HG03095 (cell line): Measurements from ENCODE around the gene BCL2.
A peak's percentile ranks its signal among the peaks of the same experiment; 100 is the strongest.
"Not testable (repeated sequence)": the region's sequence is repeated elsewhere in the genome, so short reads cannot be mapped to it uniquely, and the experiment has no call there.

Experiments
- ATAC-seq: cut with Tn5 transposase; IDR thresholded peaks from one replicate; pipeline ENCODE4 v1.9.1; 2021; ENCODE audit warnings: moderate library complexity; ENCODE audit not compliant: unreplicated experiment

Gene BCL2

DNA sequence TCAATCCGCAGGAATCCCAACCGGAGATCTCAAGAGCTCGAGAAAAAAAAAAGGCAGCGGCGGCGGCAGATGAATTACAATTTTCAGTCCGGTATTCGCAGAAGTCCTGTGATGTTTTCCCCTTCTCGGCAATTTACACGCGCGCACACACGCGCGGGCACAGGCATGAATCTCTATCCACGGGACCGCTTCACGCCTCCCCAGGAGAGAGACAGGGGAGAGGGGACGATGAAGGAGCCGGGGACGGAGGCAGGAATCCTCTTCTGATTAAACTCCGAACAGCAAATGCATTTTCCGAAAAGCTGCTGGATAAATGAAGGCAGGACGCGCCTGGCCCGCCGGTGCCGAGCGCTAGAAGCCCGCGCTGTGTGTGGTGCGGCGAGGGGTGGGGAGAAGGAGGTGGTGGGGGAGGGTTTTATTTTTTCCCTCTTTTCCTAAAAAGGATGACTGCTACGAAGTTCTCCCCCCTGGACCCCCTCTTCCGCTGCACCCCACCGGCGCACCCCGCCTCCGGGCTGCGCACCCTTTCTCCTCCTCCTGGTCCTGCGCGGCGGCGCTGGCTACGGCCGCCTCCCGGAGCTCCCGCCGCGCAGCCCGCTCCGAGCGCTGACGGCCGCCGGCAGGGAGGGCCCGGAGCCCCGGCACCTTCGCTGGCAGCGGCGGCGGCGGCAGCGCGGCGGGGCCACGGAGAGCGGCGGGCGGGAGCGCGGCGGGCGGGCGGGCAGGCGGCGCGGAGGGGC lies at the start of gene BCL2:
Gene BCL2, minus strand, starts transcription at position 387 of the 740 bp plus-strand sequence.
- ATAC-seq: peak; percentile 0

DNA sequence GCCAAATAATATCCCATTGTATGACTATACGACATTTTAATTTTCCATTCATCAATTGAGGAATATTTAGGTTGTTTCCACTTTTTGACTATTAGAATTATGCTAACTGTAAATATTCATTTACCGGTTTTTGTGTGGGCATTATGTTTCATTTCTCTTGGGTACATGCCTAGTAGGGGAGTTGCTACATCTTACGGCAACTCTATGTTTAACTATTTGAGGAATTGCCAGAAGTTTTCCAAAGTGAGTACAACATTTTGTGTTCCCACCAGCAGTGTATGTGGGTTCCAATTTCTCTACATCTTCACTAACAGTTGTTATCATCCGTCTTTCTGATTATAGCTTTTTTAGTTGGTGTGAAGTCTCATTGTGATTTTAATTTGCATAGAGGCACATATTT lies 49.0 kb upstream of the BCL2 start:
- no peak for ATAC-seq

DNA sequence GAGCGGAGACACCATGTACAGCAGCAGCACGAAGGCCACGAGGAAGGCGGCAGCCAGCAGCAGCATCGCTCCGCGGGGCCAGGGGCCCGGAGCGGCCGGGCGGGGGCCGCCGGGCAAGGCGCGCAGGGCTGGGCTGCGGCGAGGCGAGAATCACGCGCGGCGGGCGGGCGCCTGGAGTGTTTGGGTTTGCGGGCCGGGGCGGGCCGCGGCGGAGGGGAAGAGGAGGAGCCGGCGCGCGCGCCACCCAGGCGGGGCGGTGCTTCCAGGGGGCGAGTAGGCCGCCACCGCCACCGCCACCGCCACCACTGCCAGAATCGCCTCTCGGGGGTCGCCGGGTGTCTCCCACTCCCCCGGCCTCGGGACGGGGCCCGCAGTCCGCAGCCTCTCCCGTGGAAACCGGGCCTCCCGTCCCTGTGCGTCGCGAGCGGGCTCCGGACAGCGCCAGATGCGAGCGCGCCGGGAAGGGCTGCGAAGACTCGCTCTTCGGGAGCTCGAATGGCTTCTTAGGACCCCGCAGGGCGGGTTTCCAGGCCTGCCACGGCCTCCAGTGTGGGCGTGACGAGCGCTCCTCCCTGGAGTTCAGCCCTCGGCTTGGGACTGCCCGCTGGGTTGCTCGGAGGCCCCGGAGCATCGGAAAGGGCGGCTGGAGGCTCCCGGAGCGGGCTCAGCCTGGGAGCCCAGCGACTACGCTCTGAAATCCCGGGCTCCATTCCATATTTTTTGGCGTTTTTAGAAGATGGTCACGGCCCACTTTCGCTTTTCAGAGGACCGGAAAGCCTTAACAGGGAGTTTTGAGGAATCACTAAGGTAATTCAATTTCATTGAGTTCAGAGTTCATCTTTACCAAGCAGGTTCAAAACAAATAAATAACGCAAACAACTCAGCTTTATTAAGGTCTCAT lies 47.7 kb upstream of the BCL2 start, which contains the start of gene KDSR:
Gene KDSR, minus strand, starts transcription at position 154 of the 901 bp plus-strand sequence. Its CDS starts 88 bp downstream, at position 66.
- ATAC-seq: peak; percentile 89

DNA sequence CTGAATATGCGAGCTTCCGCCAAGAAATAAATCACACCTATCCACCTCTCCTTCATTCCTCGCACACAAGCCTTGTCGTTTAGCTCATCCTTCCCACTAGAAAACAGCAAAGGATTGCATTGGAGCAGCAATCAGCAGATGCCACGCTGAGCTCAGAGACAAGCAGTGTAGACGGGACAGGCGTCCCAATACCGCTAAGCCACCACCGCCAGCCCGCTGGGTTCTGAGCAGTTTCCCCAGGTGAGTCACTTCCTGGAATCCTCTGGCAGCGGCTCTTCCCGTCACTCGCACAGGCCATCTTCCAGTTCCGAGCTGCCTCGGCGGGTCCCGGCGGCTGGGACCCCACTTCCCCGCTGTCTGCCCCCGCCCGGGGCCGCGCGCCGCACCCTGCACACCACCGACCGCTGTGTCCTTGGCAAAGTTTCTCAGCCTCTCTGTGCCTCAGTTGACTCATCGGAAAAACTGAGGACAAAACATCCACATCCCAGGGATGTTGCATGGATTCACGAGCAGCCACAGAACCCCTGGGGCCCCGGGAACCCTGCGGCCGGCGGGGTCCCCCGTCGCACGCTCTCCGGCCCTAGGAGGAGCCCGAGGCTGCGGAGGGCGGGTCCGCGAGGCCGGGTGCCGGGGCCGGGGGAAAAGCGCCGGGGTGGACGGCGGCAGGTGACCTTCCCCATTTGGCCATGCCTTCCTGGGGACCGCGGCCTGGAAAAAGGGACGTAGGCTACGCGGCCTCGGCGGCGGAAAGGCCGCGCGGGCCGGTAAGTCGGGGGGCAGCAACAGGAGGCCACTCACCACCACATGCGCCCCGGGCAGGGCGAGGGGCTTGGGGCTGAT lies 46.9 kb upstream of the BCL2 start:
- peak; percentile 27 for ATAC-seq

DNA sequence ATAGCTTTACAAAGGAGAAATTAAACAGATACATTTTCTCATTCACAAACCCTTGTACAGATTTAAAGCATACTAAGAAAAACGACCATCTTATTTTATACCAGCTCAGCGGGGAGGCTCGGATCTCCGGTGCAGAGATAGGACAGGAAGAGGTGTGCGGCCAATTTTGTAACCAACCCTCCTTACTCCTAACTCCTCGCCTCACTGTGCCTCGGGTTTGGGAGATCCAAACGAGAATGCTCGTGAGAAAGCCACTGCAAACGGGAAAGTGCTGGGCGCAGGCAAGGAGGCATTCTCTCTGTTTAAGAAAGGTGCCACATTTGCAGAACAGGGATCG lies 46.3 kb upstream of the BCL2 start:
- no peak for ATAC-seq

DNA sequence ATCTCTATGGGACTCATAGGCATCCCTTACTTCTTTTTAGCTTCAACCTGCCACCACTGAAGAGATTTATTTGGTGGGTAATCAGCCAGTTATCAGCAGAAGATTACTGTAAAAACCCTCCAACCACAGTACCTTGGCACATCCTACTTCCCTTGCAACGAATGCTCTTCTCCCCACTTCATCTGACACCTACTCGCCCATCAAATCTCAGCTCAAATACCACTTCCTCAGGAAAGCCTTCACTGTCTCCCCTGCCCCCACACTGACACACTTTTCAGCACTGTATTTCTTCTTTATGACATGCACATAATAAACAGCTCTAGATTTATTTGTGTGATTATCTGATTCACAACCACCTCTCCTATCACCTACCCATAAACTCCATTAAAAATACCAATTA lies 44.4 kb upstream of the BCL2 start:
- no peak for ATAC-seq

DNA sequence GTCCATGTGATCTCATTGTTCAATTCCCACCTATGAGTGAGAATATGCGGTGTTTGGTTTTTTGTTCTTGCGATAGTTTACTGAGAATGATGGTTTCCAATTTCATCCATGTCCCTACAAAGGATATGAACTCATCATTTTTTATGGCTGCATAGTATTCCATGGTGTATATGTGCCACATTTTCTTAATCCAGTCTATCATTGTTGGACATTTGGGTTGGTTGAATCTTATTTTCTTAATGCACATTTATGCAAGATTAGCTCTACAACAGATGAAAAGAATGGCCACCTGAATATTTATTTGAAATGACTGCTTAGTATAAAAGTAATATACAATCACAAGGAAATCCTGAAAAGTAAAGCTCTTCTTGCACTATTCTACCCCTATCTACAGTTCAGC lies 43.9 kb upstream of the BCL2 start:
- ATAC-seq: not testable (repeated sequence)

DNA sequence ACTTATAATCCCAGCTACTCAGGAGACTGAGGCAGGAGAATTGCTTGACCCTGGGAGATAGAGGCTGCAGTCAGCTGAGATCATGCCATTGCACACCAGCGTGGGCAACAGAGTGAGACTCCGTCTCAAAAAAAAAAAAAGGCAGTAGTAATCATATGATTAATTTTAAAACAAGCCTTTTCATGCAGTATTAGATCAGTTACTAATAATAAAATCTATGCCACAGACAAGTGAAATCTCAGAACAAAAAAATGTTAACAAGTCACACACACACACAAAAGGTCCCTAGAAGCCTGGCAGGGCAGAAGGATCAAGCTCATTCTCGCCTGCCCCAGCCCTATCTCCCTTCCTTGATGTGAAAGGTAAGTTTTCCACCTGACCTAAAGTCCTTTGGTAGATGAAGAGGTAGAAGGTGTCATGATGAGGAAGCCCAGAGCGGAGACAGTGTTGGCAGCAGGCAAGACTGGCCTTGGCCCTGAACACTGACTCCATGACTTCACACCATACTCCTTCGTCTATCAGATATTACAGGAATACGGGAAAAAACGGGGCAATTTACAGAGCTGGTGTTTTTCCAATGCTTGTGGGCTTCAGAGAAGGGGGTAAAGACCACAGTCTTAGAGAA lies 36.8 kb upstream of the BCL2 start:
- no peak for ATAC-seq

DNA sequence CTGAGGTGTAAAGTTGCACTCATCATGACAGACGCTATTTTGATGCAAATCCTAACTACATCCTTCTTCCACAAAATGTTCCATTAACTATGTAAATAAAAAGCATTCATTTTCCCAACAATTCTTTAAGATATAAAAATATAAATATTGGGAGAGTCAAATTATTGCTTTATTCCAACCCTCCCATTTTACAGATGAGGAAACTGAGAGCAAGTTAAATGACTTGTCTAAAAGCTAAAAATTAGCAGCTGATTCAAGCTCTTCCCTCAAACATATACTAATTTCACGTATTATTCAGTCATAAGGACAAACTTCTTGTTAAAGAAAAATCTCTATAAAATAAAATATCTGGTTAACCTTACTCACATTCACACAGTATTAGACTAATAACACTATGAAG lies 30.7 kb upstream of the BCL2 start:
- no peak for ATAC-seq

DNA sequence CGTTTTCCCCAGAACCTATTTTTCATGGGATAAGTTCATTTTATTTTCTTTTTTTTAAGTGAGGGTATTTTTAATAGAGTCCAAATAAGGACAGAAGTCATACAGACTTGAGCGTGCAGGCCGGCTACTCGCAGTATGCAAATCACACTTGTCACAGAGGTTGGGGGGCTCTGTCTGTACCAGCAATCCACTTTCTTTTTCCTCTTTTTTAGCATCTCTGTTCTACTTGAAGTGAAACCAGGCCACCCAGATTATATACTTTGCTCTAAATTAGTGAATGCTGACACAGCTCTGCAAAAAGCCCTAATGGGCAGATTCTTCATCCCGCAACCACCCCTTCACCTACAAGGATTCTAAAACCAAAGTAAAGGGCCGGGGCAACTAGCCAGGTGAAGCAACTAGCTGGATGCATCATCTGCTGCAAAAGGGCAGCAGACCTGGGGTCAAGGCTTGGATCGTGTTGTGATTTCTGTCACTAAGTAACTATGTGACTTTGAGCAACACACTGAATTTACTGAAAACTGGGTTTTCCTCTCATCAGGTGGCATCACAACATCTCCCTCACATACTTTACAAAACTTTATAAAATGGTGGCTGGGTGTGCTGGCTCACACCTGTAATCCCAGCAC lies 29.1 kb upstream of the BCL2 start:
- ATAC-seq: peak; percentile 66

DNA sequence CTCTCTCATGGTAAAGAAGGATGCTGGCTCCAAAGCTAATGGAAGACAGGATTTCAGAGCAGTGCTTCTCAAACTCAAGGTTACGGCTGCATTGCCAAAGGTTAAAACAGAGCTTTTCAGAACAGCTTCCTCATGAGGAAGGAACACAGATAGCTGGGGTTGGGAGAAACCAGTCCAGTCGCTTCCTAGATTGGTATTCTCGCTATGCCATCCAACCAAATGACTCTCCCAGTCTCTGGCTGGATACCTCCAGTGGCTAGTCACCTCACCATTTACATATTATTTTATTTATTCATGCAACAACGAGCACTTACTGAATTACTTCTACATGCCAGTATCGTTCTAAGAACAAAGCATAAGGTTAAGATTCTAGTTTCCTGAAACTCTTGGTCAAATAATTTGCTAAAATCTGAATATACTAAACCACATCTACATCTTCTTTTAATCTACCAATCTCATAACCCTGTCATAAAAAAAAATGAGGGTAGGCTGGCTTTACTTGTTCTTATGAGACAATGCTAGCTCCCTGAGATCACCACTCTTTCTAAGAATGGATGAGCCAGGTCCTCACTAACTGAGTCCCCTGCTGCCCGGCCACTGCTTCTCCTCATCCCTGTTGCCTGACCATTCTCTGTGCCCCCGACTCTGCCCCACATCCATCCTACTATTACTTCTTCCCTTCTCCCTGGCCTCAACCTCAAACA lies 27.1 kb upstream of the BCL2 start:
- no peak for ATAC-seq

DNA sequence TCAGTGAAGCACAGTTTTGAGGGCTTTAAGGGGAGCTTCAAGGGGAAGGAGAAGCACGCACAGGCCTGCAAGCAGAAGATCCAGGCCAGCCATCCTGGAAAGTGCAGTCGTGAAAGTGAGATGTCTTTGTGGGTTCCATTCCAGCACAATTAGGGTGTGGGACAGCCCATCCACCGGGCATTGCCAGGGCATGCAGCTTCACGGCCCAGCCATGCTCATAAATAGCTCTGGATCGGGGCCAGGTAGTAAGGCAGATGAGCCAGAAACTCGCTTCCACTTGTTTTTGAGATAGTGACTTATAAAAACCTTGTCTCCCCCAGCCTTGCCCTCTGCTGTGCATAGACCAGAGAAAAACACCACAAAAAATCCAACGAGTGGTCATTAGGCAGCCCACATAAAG lies 26.5 kb upstream of the BCL2 start:
- no peak for ATAC-seq

DNA sequence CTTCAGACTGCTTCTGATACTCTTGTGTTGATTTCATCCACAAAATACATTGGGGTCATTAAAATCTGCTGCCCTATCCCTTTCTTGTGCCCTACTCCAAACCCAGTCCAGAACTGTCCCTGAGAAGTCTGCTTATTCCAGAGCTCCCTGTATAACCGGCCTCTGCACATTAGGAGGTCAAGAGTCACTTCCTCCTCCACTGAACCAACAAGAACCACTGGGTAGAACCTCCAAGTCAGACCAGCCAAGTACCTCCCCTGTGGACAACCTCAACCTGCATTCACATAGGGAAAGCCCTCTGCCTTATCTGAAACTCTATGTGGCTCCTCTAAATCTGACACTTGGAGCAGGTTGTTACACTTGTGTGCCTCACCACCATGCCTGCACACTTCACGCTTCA lies 25.3 kb upstream of the BCL2 start:
- no peak for ATAC-seq

DNA sequence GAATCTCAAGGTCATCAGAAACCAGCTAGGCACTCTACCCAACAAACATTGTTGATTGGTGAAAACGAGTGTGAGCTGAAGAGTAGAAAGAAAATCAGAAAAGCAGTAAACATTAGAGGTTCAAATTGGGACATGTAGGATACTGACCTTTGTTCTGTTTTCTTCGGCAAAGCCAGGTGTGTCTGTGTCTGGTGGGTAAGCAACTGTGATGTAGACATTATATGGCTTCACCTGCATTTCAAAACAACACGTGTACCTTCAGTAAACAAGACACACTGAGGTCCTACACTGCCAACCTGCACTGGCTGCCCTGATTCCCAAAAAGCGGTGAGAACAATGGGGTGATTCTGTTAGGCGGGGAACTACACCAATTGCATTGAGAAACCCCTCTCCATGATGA lies 24.7 kb upstream of the BCL2 start:
- no peak for ATAC-seq

DNA sequence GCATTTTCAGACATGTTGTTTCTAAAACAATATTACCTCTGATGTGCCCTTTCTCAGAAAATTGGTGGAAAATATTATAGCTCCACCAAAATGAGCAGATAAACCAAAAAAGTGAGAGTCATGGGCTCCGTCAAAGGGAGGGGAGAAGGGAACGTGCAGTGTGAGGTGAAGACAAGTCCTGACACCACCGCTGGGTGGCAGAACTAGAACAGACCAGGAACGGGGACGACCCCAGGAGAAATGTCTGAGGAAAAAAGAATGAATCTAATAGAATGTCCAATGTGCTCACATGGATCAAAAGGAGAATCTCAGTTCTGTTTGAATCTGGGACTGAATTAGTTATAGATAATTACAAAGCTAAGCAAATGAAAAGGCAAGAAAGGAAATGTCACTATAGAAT lies 22.6 kb upstream of the BCL2 start:
- ATAC-seq: peak; percentile 57

DNA sequence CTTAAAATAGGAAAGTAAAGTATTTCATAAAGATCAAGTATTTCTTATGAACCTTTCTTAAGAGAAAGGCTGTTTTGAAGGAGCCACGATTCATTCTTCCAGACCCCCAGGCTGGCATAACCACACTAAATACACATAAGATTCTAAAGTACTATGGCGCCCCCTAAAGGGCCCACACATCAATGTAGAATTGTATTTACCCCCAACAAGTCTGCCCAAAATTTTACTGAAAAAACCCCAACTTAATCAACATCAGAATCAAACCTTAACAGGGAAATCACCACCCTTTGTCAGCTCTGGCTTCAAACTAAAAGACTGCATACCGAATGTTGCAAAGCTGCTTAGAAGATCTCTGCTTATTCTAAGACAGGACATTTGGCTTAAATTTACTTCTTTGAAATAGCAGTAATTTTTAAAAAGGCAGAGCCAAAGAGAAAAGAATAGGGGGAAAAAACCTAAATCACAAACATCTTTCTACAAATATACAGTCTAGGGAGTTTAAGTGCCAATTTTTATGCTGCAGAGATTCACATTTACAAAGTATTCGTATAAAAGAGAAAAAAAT lies 20.4 kb upstream of the BCL2 start:
- no peak for ATAC-seq

DNA sequence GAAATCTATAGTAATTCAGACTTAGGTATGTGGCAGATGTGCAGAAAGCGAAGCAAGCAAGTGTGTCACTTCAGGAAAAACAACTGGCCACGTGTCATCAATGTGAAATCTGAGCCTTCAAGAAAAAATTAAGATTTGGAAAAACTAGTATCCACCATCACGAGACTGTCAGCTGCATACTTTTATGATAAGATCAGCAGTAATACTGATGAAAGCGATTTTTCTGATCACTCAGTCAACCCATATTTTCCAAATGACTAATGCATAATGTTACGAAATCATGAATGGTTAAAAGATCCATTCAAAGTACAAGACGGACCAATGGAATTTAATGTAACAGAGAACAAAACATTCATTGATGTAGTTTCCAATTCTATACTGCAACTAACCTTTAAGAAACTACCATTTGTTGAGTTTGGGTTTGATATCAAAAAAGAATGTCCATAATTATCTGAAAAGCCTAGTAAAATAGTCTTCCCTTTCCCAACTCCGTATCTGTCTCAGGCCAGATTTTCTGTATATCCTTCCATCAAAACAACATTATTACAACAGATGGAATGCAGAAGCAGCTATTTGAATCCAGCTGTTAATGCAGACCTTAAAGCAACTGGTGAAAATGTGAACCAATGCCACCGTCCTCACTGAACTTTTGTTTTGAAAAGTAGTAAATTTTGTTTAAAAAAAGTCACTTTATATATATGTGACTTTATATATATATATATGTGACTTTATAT lies 17.0 kb upstream of the BCL2 start:
- no peak for ATAC-seq

DNA sequence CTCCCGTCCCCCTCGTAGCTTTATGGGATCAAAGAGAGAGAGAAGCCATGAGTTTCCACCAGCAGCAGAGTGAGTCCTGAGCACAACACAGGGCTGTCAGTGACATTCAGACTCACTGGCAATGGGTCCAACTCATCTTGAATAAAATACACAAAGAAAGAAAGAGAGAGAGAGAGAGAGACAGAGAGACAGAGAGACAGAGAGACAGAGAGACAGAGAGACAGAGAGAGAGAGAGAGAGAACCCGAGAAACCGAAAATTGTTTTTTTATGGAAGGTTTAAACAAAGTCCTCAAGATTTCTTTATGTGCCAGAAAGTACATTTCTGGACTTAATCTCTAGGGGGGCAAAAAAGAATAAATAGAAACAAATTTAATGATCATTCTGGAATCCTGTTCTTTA lies 11.5 kb upstream of the BCL2 start:
- ATAC-seq: no peak
